HepG2 (cell line): ENCODE measurements around the gene DDX18. TPM values are rescaled to one million over a fixed set of nuclear protein-coding genes. Genes with fewer than 3 reads are reported as not detected.

ENCODE experiments used
- FOXK1 ChIP-seq: sonication (generic); formaldehyde crosslinking; IDR thresholded peaks from 2 replicates; pipeline ENCODE4 v1.4.0; 2020; ENCODE audit warnings: low read depth, missing genetic modification reagents, borderline replicate concordance
- GTF3A ChIP-seq: sonication (generic); formaldehyde crosslinking; conservative IDR thresholded peaks from 2 replicates; pipeline ENCODE4 v1.4.0; 2020; ENCODE audit warnings: mild to moderate bottlenecking, missing genetic modification reagents
- HDAC2 ChIP-seq: sonication (generic); formaldehyde crosslinking; IDR thresholded peaks from 2 replicates; pipeline ENCODE4 v1.4.0; 2020; ENCODE audit warnings: missing genetic modification reagents
- HMG20A ChIP-seq: IDR thresholded peaks from 2 replicates; pipeline ENCODE4 v1.6.1; 2016; ENCODE audit warnings: borderline replicate concordance
- MZF1 ChIP-seq: sonication (generic); formaldehyde crosslinking; IDR thresholded peaks from 2 replicates; pipeline ENCODE4 v1.8.1; 2023; ENCODE audit warnings: mild to moderate bottlenecking, missing genetic modification reagents, borderline replicate concordance
- NR3C1 ChIP-seq: sonication (generic); formaldehyde crosslinking; IDR thresholded peaks from 2 replicates; pipeline ENCODE4 v1.4.0; 2020; ENCODE audit warnings: missing genetic modification reagents
- PAF1 ChIP-seq: IDR thresholded peaks from 2 replicates; pipeline ENCODE4 v1.6.1; 2016; ENCODE audit warnings: missing genetic modification reagents, missing compliant biosample characterization
- PHB2 ChIP-seq: fragments of 450-650 bp; IDR thresholded peaks from 2 replicates; pipeline ENCODE4 v1.6.1; 2018; ENCODE audit not compliant: partially characterized antibody
- SAP130 ChIP-seq: IDR thresholded peaks from 2 replicates; pipeline ENCODE4 v1.6.1; 2016; ENCODE audit warnings: low read depth
- SMAD9 ChIP-seq: sonication (generic); formaldehyde crosslinking; IDR thresholded peaks from 2 replicates; pipeline ENCODE4 v1.5.1; 2020; ENCODE audit warnings: mild to moderate bottlenecking, missing genetic modification reagents
- SRY ChIP-seq: sonication (generic); formaldehyde crosslinking; IDR thresholded peaks from 2 replicates; pipeline ENCODE4 v1.8.0; 2022; ENCODE audit warnings: mild to moderate bottlenecking, missing genetic modification reagents
- STAG1 ChIP-seq: sonication (generic); formaldehyde crosslinking; IDR thresholded peaks from 2 replicates; pipeline ENCODE4 v1.4.0; 2020; ENCODE audit warnings: missing genetic modification reagents
- TBP ChIP-seq: sonication (generic); formaldehyde crosslinking; IDR thresholded peaks from 2 replicates; pipeline ENCODE4 v1.5.0; 2020; ENCODE audit warnings: missing genetic modification reagents
- U2AF1 ChIP-seq: fragments of 200-400 bp; formaldehyde crosslinking; optimal IDR thresholded peaks from 2 replicates; pipeline ENCODE3; 2017; ENCODE audit warnings: mild to moderate bottlenecking, low read depth, low read length
- YEATS2 ChIP-seq: sonication (generic); formaldehyde crosslinking; IDR thresholded peaks from 2 replicates; pipeline ENCODE4 v1.4.0; 2020; ENCODE audit warnings: missing genetic modification reagents, borderline replicate concordance
- ZFP62 ChIP-seq: sonication (generic); formaldehyde crosslinking; IDR thresholded peaks from 2 replicates; pipeline ENCODE4 v1.4.0; 2020; ENCODE audit warnings: missing genetic modification reagents
- ZKSCAN8 ChIP-seq: IDR thresholded peaks from 2 replicates; pipeline ENCODE4 v1.6.1; 2016; ENCODE audit warnings: borderline replicate concordance, missing genetic modification reagents, missing compliant biosample characterization
- ZMYM2 ChIP-seq: sonication (generic); formaldehyde crosslinking; IDR thresholded peaks from 2 replicates; pipeline ENCODE4 v1.8.0; 2022; ENCODE audit warnings: mild to moderate bottlenecking, missing genetic modification reagents
- ZNF264 ChIP-seq: sonication (generic); formaldehyde crosslinking; IDR thresholded peaks from 2 replicates; pipeline ENCODE4 v1.4.0; 2020; ENCODE audit warnings: missing genetic modification reagents
- polyA plus RNA-seq, 8 experiments: library from polyadenylated mRNA; depleted of rRNA in 3 of 8; stranded (reverse) in 7 of 8; unstranded in 1 of 8; fragments of >200 nt; fragmentation: Illumina TruSeq in 4 of 8; extraction: Trizol in 4 of 8; gene quantifications; 2 replicates each; pipeline versions ENCODE4 v1.2.1 to v1.2.3, GENCODE V29; 2011 to 2016; ENCODE audit warnings: low read depth in 4 of 8, missing spikeins in 1 of 8, mixed read lengths in 1 of 8; ENCODE audit not compliant: insufficient read depth in 1 of 8
- total RNA-seq, 5 experiments: library from RNA; depleted of rRNA; stranded (reverse); fragments of >200 nt; fragmentation: Illumina TruSeq; extraction: Trizol; gene quantifications; 2 replicates each; pipeline ENCODE4 v1.2.3, GENCODE V29; 2016; ENCODE audit warnings: low read depth in 1 of 5
- TF ChIP-seq, protein P1 (sequence below): sonication (generic); formaldehyde crosslinking; IDR thresholded peaks from 2 replicates; pipeline ENCODE4 v1.4.0; 2020; ENCODE audit warnings: missing genetic modification reagents, borderline replicate concordance
- TF ChIP-seq, protein P2 (sequence below): sonication (generic); formaldehyde crosslinking; IDR thresholded peaks from 2 replicates; pipeline ENCODE4 v1.4.0; 2020; ENCODE audit warnings: missing genetic modification reagents
- TF ChIP-seq, protein P3 (sequence below): sonication (generic); formaldehyde crosslinking; IDR thresholded peaks from 2 replicates; pipeline ENCODE4 v1.4.0; 2020; ENCODE audit warnings: low read depth, missing genetic modification reagents

Gene DDX18
- total and polyA plus RNA-seq, 2 of the 13 experiments (the other 11 are each of a cell fraction or from before 2014, with no cell fraction given) = 64.0 to 134 TPM

DNA sequence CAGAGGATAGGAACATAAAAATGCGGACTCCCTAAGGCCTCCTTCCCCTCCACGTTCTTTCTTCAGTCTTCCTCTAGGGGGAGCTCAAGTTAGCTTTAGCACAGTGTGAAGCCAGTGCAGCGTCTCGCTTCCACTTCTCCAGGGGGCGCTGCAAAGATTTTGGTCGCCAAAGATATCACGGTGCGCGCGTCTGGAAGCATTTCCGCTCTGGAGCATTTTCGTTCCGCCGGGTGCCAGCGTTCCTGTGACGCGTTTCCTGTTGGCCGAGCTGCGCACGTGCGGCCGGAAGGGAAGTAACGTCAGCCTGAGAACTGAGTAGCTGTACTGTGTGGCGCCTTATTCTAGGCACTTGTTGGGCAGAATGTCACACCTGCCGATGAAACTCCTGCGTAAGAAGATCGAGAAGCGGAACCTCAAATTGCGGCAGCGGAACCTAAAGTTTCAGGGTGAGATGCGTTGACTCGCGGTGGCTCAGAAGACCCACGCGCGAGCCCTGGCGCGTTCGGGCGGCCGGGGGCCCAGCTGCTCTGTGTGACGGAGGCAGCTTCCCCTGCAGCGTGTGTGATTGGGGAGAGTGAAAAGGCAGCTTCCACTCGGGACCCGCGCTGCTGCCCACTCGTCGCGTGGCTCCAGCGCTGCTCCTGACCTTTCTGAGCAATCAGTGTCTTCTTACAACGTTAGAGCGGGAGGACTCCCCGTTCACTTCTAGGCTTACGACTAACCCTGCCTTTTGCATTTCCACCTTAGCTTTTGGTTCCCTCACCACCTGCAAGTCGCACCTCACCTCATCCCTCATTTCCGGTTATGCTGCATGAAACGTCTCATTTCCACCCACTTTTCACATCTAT, at the start of gene DDX18 (continued):
- peak; percentile 92; the same call in 1 of the 2 replicates for TF ChIP-seq SMAD9 (CRISPR knock-in tag)
- TF ChIP-seq ZFP62 (CRISPR knock-in tag) = no peak; the same call in 1 of the 2 replicates
- TF ChIP-seq TBP = no peak
- peak; percentile 84 for TF ChIP-seq U2AF1
- TF ChIP-seq, protein P1, sequence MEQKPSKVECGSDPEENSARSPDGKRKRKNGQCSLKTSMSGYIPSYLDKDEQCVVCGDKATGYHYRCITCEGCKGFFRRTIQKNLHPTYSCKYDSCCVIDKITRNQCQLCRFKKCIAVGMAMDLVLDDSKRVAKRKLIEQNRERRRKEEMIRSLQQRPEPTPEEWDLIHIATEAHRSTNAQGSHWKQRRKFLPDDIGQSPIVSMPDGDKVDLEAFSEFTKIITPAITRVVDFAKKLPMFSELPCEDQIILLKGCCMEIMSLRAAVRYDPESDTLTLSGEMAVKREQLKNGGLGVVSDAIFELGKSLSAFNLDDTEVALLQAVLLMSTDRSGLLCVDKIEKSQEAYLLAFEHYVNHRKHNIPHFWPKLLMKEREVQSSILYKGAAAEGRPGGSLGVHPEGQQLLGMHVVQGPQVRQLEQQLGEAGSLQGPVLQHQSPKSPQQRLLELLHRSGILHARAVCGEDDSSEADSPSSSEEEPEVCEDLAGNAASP (CRISPR knock-in tag) = peak; percentile 77
- TF ChIP-seq, protein P2, sequence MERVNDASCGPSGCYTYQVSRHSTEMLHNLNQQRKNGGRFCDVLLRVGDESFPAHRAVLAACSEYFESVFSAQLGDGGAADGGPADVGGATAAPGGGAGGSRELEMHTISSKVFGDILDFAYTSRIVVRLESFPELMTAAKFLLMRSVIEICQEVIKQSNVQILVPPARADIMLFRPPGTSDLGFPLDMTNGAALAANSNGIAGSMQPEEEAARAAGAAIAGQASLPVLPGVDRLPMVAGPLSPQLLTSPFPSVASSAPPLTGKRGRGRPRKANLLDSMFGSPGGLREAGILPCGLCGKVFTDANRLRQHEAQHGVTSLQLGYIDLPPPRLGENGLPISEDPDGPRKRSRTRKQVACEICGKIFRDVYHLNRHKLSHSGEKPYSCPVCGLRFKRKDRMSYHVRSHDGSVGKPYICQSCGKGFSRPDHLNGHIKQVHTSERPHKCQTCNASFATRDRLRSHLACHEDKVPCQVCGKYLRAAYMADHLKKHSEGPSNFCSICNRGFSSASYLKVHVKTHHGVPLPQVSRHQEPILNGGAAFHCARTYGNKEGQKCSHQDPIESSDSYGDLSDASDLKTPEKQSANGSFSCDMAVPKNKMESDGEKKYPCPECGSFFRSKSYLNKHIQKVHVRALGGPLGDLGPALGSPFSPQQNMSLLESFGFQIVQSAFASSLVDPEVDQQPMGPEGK = peak; percentile 44
- TF ChIP-seq SAP130 (CRISPR knock-in tag) = peak; percentile 99
- TF ChIP-seq HDAC2 = peak; percentile 92
- TF ChIP-seq, protein P3, sequence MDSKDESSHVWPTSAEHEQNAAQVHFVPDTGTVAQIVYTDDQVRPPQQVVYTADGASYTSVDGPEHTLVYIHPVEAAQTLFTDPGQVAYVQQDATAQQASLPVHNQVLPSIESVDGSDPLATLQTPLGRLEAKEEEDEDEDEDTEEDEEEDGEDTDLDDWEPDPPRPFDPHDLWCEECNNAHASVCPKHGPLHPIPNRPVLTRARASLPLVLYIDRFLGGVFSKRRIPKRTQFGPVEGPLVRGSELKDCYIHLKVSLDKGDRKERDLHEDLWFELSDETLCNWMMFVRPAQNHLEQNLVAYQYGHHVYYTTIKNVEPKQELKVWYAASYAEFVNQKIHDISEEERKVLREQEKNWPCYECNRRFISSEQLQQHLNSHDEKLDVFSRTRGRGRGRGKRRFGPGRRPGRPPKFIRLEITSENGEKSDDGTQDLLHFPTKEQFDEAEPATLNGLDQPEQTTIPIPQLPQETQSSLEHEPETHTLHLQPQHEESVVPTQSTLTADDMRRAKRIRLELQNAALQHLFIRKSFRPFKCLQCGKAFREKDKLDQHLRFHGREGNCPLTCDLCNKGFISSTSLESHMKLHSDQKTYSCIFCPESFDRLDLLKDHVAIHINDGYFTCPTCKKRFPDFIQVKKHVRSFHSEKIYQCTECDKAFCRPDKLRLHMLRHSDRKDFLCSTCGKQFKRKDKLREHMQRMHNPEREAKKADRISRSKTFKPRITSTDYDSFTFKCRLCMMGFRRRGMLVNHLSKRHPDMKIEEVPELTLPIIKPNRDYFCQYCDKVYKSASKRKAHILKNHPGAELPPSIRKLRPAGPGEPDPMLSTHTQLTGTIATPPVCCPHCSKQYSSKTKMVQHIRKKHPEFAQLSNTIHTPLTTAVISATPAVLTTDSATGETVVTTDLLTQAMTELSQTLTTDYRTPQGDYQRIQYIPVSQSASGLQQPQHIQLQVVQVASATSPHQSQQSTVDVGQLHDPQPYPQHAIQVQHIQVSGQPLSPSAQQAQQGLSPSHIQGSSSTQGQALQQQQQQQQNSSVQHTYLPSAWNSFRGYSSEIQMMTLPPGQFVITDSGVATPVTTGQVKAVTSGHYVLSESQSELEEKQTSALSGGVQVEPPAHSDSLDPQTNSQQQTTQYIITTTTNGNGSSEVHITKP = peak; percentile 79; the same call in 1 of the 2 replicates
- TF ChIP-seq GTF3A = peak; percentile 94
- TF ChIP-seq NR3C1 (CRISPR knock-in tag) = no peak
- TF ChIP-seq STAG1 (CRISPR knock-in tag) = peak; percentile 79
- TF ChIP-seq ZNF264 (CRISPR knock-in tag) = peak; percentile 93
- TF ChIP-seq HMG20A (CRISPR knock-in tag) = peak; percentile 27; the same call in 1 of the 2 replicates
- no peak for TF ChIP-seq PHB2
- TF ChIP-seq FOXK1 (CRISPR knock-in tag) = peak; percentile 96
- peak; percentile 59; the same call in 1 of the 2 replicates for TF ChIP-seq SRY
- TF ChIP-seq ZMYM2 (CRISPR knock-in tag) = peak; percentile 37; the same call in 1 of the 2 replicates
- peak; percentile 99 for TF ChIP-seq YEATS2
- TF ChIP-seq PAF1 (CRISPR knock-in tag) = no peak
- peak; percentile 95 for TF ChIP-seq ZKSCAN8 (CRISPR knock-in tag)
- TF ChIP-seq MZF1 (CRISPR knock-in tag) = no peak; the same call in 1 of the 2 replicates
